Astrocyte of the spinal cord (primary cell): Measurements from ENCODE around the gene ACTN1.

Source experiments
- DNase-seq: peaks from one replicate; pipeline ENCODE4 v3.0.0; 2011; ENCODE audit warnings: low read depth, low spot score
- H3K4me3 ChIP-seq: 2 replicates; pipeline ENCODE4 v1.5.1; 2011; ENCODE audit warnings: low read depth, mild to moderate bottlenecking, low read length, moderate library complexity
- CTCF ChIP-seq: IDR thresholded peaks from 2 replicates; pipeline ENCODE4 v1.5.1; 2012; ENCODE audit warnings: low read depth, mild to moderate bottlenecking, low read length, inconsistent platforms
- in situ Hi-C: cut with HindIII; loops from 2 replicates; pipeline ENCODE4 v1.10.0; 2017; ENCODE audit warnings: low sequenced_read_pairs

Gene ACTN1

GRCh38 chr14:68971411-68972035 is 7.6 kb downstream of the ACTN1 start:
- DNase-seq: peak; percentile 1
- H3K4me3 ChIP-seq: no peak overlapping the region
- in situ Hi-C loops: no loop called here
- no peak for TF ChIP-seq CTCF

- H3K4me3 ChIP-seq: no peak overlapping the region
- DNase-seq: no peak
- in situ Hi-C loops: no loop called here
- TF ChIP-seq CTCF: no peak
Observed at GRCh38 chr14:68970736-68971135, 8.4 kb downstream of the ACTN1 start.

GRCh38 chr14:68970038-68970612 is 9.0 kb downstream of the ACTN1 start:
- no peak for TF ChIP-seq CTCF
- in situ Hi-C loops: no loop called here
- no peak overlapping the region for H3K4me3 ChIP-seq
- peak; percentile 20 for DNase-seq

GRCh38 chr14:68969278-68970033 is 9.6 kb downstream of the ACTN1 start:
- in situ Hi-C loops: no loop called here
- DNase-seq: peak; percentile 1
- TF ChIP-seq CTCF: no peak
- no peak overlapping the region for H3K4me3 ChIP-seq

- in situ Hi-C loops: no loop called here
- DNase-seq: no peak
- no peak for TF ChIP-seq CTCF
- H3K4me3 ChIP-seq: no peak overlapping the region
Observed at GRCh38 chr14:68968721-68969120, 10.4 kb downstream of the ACTN1 start.

- H3K4me3 ChIP-seq: no peak overlapping the region
- no peak for DNase-seq
- in situ Hi-C loops: no loop called here
- TF ChIP-seq CTCF: no peak
Observed at GRCh38 chr14:68968051-68968450, 11.1 kb downstream of the ACTN1 start.
